Measurements from ENCODE around the gene PPTC7.
"Not testable (repeated sequence)": the region's sequence is repeated elsewhere in the genome, so short reads cannot be mapped to it uniquely, and the experiment has no call there.

PPTC7 gene

GRCh38 chr12:110561471-110562201 lies 21.5 kb downstream of the PPTC7 start:
- H3K4me1 ChIP-seq = peaks cover 14% of the 10 kb centered on the region
- H3K79me2 ChIP-seq = peaks cover 45% of the 10 kb centered on the region
- H2AFZ ChIP-seq = no peak overlapping the region
- H3K9ac ChIP-seq = no peak overlapping the region
- H3K36me3 ChIP-seq (ENCODE audit: control insufficient read depth, insufficient read depth, low read length) = no peaks in the 10 kb centered on the region
- H3K4me2 ChIP-seq (ENCODE audit: low read length) = no peak overlapping the region
- no peaks in the 10 kb centered on the region for H3K27me3 ChIP-seq (ENCODE audit: control insufficient read depth, insufficient read depth, low read length)
- TF ChIP-seq, protein P1, sequence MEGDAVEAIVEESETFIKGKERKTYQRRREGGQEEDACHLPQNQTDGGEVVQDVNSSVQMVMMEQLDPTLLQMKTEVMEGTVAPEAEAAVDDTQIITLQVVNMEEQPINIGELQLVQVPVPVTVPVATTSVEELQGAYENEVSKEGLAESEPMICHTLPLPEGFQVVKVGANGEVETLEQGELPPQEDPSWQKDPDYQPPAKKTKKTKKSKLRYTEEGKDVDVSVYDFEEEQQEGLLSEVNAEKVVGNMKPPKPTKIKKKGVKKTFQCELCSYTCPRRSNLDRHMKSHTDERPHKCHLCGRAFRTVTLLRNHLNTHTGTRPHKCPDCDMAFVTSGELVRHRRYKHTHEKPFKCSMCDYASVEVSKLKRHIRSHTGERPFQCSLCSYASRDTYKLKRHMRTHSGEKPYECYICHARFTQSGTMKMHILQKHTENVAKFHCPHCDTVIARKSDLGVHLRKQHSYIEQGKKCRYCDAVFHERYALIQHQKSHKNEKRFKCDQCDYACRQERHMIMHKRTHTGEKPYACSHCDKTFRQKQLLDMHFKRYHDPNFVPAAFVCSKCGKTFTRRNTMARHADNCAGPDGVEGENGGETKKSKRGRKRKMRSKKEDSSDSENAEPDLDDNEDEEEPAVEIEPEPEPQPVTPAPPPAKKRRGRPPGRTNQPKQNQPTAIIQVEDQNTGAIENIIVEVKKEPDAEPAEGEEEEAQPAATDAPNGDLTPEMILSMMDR (IDR thresholded peaks at IDR 0.05) = no peak
- no peaks in the 10 kb centered on the region for H3K9me3 ChIP-seq (ENCODE audit: control insufficient read depth, low read length)
- no peak overlapping the region for H3K4me3 ChIP-seq (ENCODE audit: low read depth, low read length)
- no peak overlapping the region for H3K27ac ChIP-seq

GRCh38 chr12:110560946-110561345 lies 22.2 kb downstream of the PPTC7 start:
- peaks cover 47% of the 10 kb centered on the region for H3K79me2 ChIP-seq
- H3K27me3 ChIP-seq (ENCODE audit: control insufficient read depth, insufficient read depth, low read length) = no peaks in the 10 kb centered on the region
- H3K4me1 ChIP-seq = peaks cover 14% of the 10 kb centered on the region
- H2AFZ ChIP-seq = no peak overlapping the region
- H3K9ac ChIP-seq = no peak overlapping the region
- no peaks in the 10 kb centered on the region for H3K36me3 ChIP-seq (ENCODE audit: control insufficient read depth, insufficient read depth, low read length)
- H3K27ac ChIP-seq = no peak overlapping the region
- no peak overlapping the region for H3K4me3 ChIP-seq (ENCODE audit: low read depth, low read length)
- TF ChIP-seq, protein P1 (IDR thresholded peaks at IDR 0.05) = no peak
- H3K4me2 ChIP-seq (ENCODE audit: low read length) = no peak overlapping the region
- H3K9me3 ChIP-seq (ENCODE audit: control insufficient read depth, low read length) = no peaks in the 10 kb centered on the region

DNA sequence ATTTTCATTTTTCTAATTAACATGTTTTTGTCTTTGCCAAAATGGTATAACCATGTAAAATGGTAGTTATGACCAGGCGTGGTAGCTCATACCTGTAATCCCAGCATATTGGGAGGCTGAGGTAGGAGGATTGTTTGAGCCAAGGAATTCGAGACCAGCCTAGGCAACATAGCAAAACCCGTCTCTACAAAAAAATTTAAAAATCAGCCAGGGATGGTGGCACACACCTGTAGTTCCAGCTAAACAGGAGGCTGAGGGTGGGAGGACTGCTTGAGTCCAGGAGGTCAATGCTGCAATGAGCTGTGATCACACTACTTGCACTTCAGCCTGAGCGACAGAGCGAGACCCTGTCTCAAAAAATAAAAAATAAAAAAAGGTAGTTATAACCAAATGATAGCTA lies 23.1 kb downstream of the PPTC7 start:
- Histone ChIP-seq H3K9me3 (ENCODE audit: control insufficient read depth, low read length) (no peaks in the 10 kb centered on the region), H3K4me3 (ENCODE audit: low read depth, low read length) (no peak overlapping the region), H3K79me2 (peaks cover 44% of the 10 kb centered on the region), H2AFZ (no peak overlapping the region), H3K27ac (no peak overlapping the region), H3K4me2 (ENCODE audit: low read length) (no peak overlapping the region), H3K9ac (no peak overlapping the region), H3K27me3 (ENCODE audit: control insufficient read depth, insufficient read depth, low read length) (no peaks in the 10 kb centered on the region), H3K4me1 (peaks cover 12% of the 10 kb centered on the region), H3K36me3 (ENCODE audit: control insufficient read depth, insufficient read depth, low read length) (no peaks in the 10 kb centered on the region)
- TF ChIP-seq, protein P1 (IDR thresholded peaks at IDR 0.05) = no peak

GRCh38 chr12:110558945-110559344 lies 24.2 kb downstream of the PPTC7 start:
- not testable (repeated sequence) for H3K27me3 ChIP-seq (ENCODE audit: control insufficient read depth, insufficient read depth, low read length); H3K9ac ChIP-seq; H3K36me3 ChIP-seq (ENCODE audit: control insufficient read depth, insufficient read depth, low read length); H3K9me3 ChIP-seq (ENCODE audit: control insufficient read depth, low read length); H3K4me2 ChIP-seq (ENCODE audit: low read length); H3K4me1 ChIP-seq; H3K4me3 ChIP-seq (ENCODE audit: low read depth, low read length); H3K27ac ChIP-seq; H2AFZ ChIP-seq
- peaks cover 49% of the 10 kb centered on the region for H3K79me2 ChIP-seq

- H3K4me3 ChIP-seq (ENCODE audit: low read depth, low read length) = no peak overlapping the region
- TF ChIP-seq, protein P1 (IDR thresholded peaks at IDR 0.05) = no peak
- H3K27me3 ChIP-seq (ENCODE audit: control insufficient read depth, insufficient read depth, low read length) = no peaks in the 10 kb centered on the region
- H3K27ac ChIP-seq = no peak overlapping the region
- no peak overlapping the region for H3K9ac ChIP-seq
- H3K36me3 ChIP-seq (ENCODE audit: control insufficient read depth, insufficient read depth, low read length) = no peaks in the 10 kb centered on the region
- peaks cover 58% of the 10 kb centered on the region for H3K79me2 ChIP-seq
- no peaks in the 10 kb centered on the region for H3K4me1 ChIP-seq
- H3K9me3 ChIP-seq (ENCODE audit: control insufficient read depth, low read length) = no peaks in the 10 kb centered on the region
- H3K4me2 ChIP-seq (ENCODE audit: low read length) = no peak overlapping the region
- H2AFZ ChIP-seq = no peak overlapping the region
Measured at GRCh38 chr12:110557300-110557699, 25.8 kb downstream of the PPTC7 start.
